Stimulated activated CD4-positive, alpha-beta T cell treated with anti-CD3 and anti-CD28 coated beads, Interleukin-12 subunit alpha, Interleukin-12 subunit beta, amount 100 ng/mL, for 48 hours (primary cell): ENCODE results near the gene HS1BP3.

ENCODE experiments used
- DNase-seq, 3 donors: peaks; one replicate each; pipeline ENCODE4 v3.0.0-alpha.2; 2020; ENCODE audit warnings: low read depth in 2 of 3, low spot score in 1 of 3

Gene HS1BP3

GRCh38 chr2:20604401-20604911 is 46.4 kb downstream of the HS1BP3 start:
- no peak for DNase-seq

GRCh38 chr2:20603791-20604190 is 47.1 kb downstream of the HS1BP3 start:
- DNase-seq, result no peak

GRCh38 chr2:20602803-20603202 is 48.1 kb downstream of the HS1BP3 start:
- no peak for DNase-seq

- DNase-seq, result no peak
Measured at GRCh38 chr2:20600756-20601325, 50.1 kb downstream of the HS1BP3 start.

- no peak for DNase-seq
Measured at GRCh38 chr2:20599861-20600461, 50.9 kb downstream of the HS1BP3 start.

- DNase-seq, result no peak
Measured at GRCh38 chr2:20599001-20599600, 51.8 kb downstream of the HS1BP3 start.

GRCh38 chr2:20597860-20598183 is 53.1 kb downstream of the HS1BP3 start:
- no peak for DNase-seq

- DNase-seq, result no peak
Measured at GRCh38 chr2:20596973-20597859, 53.7 kb downstream of the HS1BP3 start.

GRCh38 chr2:20596193-20596972 is 54.5 kb downstream of the HS1BP3 start:
- DNase-seq, result no peak

- no peak for DNase-seq
Measured at GRCh38 chr2:20595439-20596192, 55.3 kb downstream of the HS1BP3 start.

- no peak for DNase-seq
Measured at GRCh38 chr2:20594957-20595356, 55.9 kb downstream of the HS1BP3 start.

- DNase-seq, result no peak
Measured at GRCh38 chr2:20594048-20594750, 56.7 kb downstream of the HS1BP3 start.

- DNase-seq, result no peak
Measured at GRCh38 chr2:20593072-20594034, 57.5 kb downstream of the HS1BP3 start.

GRCh38 chr2:20592106-20593071 is 58.5 kb downstream of the HS1BP3 start:
- no peak for DNase-seq

- DNase-seq, result no peak
Measured at GRCh38 chr2:20590704-20591515, 60.0 kb downstream of the HS1BP3 start.

GRCh38 chr2:20589975-20590703 is 60.8 kb downstream of the HS1BP3 start:
- DNase-seq, result no peak
